Measurements from ENCODE around the gene MARK1. TPM values are rescaled to one million over a fixed set of nuclear protein-coding genes. Genes with fewer than 3 reads are reported as not detected.

The MARK1 gene
- total and polyA plus RNA-seq, 2 experiments from 2014 or later = 11.1 to 13.6 TPM

- TF ChIP-seq JUNB (IDR thresholded peaks at IDR 0.05; ENCODE audit: unreplicated experiment) (no peak), EZH2phosphoT487 (IDR thresholded peaks at IDR 0.05; ENCODE audit: unreplicated experiment) (no peak), REST (IDR thresholded peaks at IDR 0.05; ENCODE audit: unreplicated experiment) (no peak), STAT1 (IDR thresholded peaks at IDR 0.05; ENCODE audit: unreplicated experiment) (no peak), NANOG (IDR thresholded peaks at IDR 0.05; ENCODE audit: borderline replicate concordance) (no peak), ZNF331 (CRISPR knock-in tag; IDR thresholded peaks at IDR 0.05; ENCODE audit: low read depth) (no peak), CTCF (conservative IDR thresholded peaks at IDR 0.05; ENCODE audit: low read depth in 2 of 2) (no peak), CREB1 (CRISPR knock-in tag; IDR thresholded peaks at IDR 0.05; ENCODE audit: low read depth) (no peak)
Measured at GRCh38 chr1:220655961-220656740, 128.2 kb downstream of the MARK1 start (continued).

- H3K4me2 ChIP-seq = no peak overlapping the region
- H3K9me2 ChIP-seq (ENCODE audit: insufficient read depth) = no peaks in the 10 kb centered on the region
- H3F3A ChIP-seq (replicated peaks; ENCODE audit: low read depth) = no peaks in the 10 kb centered on the region
- Mint-ChIP-seq H3K4me1 (peaks cover 5% of the 10 kb centered on the region), H3K9me3 (no peaks in the 10 kb centered on the region; the same call in 1 of the 3 replicates), H3K27ac (no peak overlapping the region), H3K4me3 (no peak overlapping the region), H3K27me3 (ENCODE audit: insufficient read depth, low read depth, poor library complexity) (peaks cover 2% of the 10 kb centered on the region), H3K36me3 (ENCODE audit: low read depth) (no peaks in the 10 kb centered on the region; the same call in 1 of the 3 replicates)
- no peak overlapping the region for H2AFZ ChIP-seq
- no peaks in the 10 kb centered on the region for H4K20me1 ChIP-seq (replicated peaks; ENCODE audit: insufficient read depth)
- no peak overlapping the region for H3K4me3 ChIP-seq
- H3K27ac ChIP-seq (ENCODE audit: low read depth) = no peak overlapping the region
- H3K27me3 ChIP-seq (ENCODE audit: insufficient read depth) = no peaks in the 10 kb centered on the region
- peak; percentile 14 for DNase-seq (ENCODE audit: low spot score)
- no peaks in the 10 kb centered on the region for H3K79me2 ChIP-seq (replicated peaks; ENCODE audit: insufficient read depth)
- H3K4me1 ChIP-seq (ENCODE audit: insufficient read depth) = no peaks in the 10 kb centered on the region
- peak; percentile 61 for ATAC-seq
- H3K36me3 ChIP-seq (ENCODE audit: insufficient read depth) = no peaks in the 10 kb centered on the region
- TF ChIP-seq ZNF114 (CRISPR knock-in tag; IDR thresholded peaks at IDR 0.05) = no peak
- TF ChIP-seq REST (IDR thresholded peaks at IDR 0.05; ENCODE audit: unreplicated experiment) = no peak
- TF ChIP-seq EZH2phosphoT487 (IDR thresholded peaks at IDR 0.05; ENCODE audit: unreplicated experiment) = no peak
- TF ChIP-seq POLR2AphosphoS5 (IDR thresholded peaks at IDR 0.05; ENCODE audit: low read depth) = no peak
- TF ChIP-seq EZH2 (IDR thresholded peaks at IDR 0.05; ENCODE audit: low read depth, unreplicated experiment) = no peak
Measured at GRCh38 chr1:220666349-220666748, 138.4 kb downstream of the MARK1 start.
